GM21423 (cell line): Measurements from ENCODE around the gene PKP3.
"Not testable (repeated sequence)": the region's sequence is repeated elsewhere in the genome, so short reads cannot be mapped to it uniquely, and the experiment has no call there.

Source experiments
- ATAC-seq: cut with Tn5 transposase; IDR thresholded peaks from one replicate; pipeline ENCODE4 v1.9.1; 2021; ENCODE audit warnings: mild to moderate bottlenecking, moderate library complexity; ENCODE audit not compliant: unreplicated experiment

The PKP3 gene

DNA sequence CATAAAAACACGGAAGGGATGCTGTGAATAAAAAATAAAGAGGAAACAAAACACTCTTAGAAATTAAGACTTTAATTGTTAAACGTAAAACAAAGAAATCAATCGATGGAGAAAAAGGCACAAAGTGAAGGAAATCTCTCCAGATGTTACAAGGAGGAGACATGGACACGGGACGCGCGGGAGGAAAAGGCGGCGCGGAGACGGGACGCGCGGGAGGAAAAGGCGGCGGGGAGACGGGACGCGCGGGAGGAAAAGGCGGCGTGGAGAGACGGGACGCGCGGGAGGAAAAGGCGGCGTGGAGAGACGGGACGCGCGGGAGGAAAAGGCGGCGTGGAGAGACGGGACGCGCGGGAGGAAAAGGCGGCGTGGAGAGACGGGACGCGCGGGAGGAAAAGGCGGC, 30.8 kb downstream of the PKP3 start:
- not testable (repeated sequence) for ATAC-seq

DNA sequence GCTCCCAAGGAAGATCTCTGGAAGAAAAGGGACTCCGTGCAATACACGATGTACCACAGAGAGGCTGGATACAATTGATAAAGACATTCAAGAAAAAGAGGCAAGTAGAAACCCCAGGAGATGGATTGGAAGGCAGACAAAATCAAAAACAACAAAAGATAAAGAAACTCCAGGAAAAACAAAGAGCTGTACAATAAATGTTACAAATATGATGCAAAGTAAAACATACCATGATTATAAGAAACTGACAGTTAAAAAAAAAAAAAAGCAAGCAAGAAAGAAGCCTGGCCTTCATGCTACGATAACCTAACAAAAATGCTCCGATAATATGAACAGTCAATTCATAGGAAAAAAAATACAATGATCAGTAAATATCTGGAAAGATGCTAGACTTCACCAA, 31.3 kb downstream of the PKP3 start:
- no peak for ATAC-seq

DNA sequence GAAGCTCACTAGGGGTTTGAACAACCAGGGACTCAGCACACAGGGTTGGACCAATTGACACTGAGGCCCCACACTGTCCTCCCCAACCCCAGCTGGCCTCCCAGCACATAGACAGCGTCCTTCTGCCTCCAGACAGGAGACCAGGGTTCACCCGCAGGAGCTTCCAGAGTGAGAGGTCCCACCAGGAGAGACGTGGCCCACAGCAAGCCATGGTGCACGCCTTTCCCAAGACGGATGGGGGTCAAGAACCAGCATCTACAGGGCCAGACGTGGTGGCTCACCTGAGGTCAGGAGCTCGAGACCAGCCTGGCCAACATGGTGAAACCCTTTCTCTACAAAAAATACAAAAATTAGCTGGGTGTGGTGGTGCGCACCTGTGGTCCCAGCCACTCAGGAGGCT, 32.8 kb downstream of the PKP3 start:
- no peak for ATAC-seq

DNA sequence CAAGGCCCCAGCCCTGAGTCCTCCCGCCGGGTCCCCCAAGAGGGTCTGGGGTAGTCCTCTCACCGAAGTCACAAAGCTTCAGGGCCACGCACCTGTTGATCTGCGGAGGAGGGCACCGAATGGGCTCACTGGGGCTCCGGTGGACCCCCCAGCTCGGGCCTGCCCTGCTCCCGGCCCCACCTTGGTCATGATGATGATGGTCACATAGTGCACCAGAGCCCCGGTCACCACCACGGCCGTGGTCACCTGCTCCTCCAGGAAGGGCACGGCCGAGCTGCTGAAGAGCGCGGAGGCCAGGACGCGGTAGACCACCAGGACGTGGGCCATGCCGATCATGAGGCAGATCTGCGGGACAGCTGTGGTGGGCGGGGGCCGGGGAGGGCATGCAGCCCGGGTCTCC, 34.3 kb downstream of the PKP3 start:
- ATAC-seq, result no peak

DNA sequence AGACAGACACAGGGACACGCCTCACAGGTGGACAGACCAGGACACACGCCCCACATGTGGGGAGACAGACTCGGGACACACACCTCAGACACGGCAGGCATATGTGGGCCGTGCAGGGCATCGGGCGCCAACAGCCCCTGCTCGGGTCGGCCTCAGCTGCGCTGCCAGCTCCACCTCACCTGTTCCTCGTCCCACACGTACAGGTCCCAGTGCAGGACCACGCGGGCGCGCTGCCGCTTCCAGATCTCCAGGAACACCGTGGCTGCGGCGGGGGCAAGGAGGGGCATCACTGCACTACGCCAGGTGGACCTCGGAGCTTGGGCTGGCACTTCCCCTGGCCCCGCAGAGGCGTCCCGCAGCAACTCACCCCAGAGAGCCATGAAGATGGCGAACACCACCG, 35.4 kb downstream of the PKP3 start:
- no peak for ATAC-seq

DNA sequence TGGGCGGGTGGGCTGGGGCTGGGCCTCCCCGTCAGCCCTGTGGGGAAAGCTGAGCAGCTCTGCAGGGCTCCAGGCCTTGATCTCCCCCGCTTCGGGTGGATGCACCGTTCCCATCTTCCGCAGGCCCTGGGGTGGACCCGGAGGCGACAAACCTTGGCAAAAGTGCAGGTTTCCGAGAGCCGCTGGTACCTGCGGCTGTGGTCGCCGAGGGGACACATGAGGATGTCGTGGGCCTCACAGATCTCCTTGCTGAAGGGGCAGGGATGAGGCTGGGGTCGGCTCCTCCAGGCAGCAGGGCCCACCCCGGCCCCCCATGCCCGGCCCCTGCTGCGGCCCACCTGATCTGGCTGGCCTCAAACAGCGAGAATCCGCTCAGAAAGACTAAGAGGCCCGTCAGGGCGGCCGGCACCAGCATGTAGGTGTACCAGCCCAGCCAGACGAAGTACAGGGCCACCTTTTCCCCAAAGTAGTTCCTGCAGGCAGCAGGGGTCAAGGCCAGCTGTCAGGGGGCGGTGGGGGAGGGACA, 36.0 kb downstream of the PKP3 start:
- no peak for ATAC-seq

DNA sequence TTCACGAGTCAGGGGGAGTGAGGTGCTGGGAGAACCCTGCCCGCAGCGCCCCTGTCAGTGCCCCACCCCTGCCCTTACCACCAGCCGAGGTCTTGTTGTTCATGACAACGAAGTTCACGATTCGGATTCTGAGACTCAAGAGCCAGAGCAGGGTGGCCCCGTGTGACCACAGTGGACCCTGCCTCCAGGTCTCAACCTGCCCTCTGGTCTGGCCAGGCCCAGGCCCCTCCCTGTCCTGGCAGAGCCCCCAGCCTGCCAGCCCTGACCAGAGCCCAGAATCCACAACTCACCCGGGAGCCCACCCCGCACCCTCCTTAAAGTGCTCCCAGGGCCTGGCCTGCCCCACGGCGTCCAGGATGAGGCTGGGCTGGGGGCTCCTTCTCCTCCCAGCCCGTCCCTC, 37.9 kb downstream of the PKP3 start:
- ATAC-seq, result no peak

DNA sequence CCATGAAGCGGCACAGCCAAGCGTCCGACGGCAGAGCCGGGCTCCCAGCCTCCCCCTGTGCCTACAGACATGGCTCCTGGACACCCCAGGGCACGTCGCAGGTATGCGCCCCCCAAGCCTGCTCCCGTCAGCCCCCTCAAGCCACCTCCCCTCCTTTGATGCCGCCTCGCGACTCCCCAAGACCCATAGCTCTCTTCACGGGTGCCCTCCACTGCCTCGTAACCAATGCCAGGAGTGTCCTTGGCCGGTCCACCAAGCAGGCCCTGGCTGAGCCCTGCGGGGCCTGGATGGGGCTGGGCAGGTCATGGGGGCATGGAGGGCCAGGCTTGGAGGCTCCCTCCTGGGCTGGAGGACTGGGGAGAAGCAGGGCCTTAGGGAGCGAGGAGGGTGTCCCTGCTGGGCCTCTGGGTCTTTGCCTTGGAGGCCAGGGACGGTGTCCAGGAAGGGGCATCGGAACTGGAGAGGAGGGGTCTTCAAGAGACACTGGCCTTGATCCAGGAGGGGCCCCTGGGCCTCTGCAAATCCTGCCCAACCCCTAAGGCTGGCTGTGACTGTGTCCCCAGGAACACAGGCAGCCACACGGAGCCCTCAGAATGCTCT, 38.6 kb downstream of the PKP3 start:
- no peak for ATAC-seq

DNA sequence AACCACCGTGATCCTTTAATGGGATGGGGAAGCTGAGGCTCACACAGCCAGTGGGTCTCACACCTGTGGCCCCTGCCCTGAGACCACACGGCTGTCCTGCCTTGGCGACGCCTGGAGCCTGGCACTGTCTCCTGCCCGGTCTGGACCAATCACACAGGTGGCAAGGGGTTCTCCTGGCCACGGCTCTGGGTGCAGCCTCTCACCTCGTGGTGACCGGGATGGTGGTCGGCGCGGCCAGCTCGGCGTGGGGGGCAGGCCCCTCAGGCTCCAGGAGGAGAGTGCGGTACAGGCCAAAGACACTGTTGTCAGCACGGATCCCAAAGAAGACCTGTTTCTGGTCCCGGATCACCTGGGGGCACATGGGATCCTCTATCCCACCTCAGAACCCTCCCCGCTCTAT, 39.1 kb downstream of the PKP3 start:
- ATAC-seq, result no peak

DNA sequence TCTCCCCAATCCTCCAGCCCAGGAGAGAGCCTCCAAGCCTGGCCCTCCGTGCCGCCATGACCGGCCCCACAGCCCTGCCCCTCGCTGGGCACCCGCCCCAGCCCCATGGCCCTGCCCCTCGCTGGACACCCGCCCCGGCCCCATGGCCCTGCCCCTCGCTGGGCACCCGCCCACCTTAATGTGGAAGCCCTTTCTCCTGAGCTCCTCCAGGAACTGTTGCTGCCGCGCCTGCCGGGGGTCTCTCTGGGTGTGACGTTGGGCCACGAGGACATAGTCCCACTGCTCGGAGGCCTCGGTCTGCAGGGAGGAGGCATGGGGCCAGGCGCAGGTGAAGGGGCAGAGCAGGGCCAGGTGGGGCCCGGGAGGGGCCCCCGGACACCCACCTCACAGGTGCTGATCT, 39.6 kb downstream of the PKP3 start:
- ATAC-seq, result no peak

DNA sequence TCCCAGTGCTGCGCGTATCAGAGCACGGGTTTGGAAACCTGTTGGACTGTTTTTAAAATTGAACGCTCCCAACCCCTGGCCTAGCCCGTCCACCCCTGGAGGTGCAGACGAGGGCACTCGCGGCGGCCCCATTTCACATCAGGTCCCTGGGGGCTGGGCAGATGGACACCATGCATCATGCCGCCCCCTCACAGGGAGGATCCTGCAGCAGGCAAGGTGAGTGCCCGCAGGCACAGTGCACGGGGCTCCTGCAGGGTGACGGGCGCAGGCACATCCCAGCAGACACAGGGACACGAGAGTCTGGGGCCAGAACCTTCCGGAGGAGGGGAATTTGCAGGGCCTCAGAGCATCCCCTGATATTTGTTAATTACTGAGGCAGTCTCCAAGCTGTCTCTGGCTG, 40.5 kb downstream of the PKP3 start:
- no peak for ATAC-seq

DNA sequence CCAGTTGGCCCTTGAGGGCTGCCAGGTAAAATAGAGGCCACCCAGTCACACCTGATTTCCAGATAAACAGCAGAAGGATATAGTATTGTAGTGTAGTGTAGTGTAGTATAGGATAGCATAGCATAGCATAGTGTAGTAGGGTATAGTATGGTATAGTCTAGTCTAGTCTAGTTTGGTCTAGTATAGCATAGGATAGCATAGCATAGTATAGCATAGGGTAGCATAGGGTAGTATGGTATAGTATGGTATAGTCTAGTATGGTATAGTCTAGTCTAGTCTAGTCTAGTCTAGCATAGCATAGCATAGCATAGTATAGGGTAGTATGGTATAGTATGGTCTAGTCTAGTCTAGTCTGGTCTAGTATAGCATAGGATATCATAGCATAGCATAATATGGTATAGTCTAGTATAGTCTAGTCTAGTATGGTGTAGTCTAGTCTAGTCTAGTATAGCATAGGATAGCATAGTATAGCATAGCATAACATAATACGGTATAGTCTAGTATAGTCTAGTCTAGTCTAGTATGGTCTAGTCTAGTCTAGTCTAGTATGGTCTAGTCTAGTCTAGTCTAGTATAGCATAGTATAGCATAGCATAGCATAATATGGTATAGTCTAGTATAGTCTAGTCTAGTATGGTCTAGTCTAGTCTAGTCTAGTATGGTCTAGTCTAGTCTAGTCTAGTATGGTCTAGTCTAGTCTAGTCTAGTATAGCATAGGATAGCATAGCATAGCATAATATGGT, 41.2 kb downstream of the PKP3 start:
- ATAC-seq, result not testable (repeated sequence)

DNA sequence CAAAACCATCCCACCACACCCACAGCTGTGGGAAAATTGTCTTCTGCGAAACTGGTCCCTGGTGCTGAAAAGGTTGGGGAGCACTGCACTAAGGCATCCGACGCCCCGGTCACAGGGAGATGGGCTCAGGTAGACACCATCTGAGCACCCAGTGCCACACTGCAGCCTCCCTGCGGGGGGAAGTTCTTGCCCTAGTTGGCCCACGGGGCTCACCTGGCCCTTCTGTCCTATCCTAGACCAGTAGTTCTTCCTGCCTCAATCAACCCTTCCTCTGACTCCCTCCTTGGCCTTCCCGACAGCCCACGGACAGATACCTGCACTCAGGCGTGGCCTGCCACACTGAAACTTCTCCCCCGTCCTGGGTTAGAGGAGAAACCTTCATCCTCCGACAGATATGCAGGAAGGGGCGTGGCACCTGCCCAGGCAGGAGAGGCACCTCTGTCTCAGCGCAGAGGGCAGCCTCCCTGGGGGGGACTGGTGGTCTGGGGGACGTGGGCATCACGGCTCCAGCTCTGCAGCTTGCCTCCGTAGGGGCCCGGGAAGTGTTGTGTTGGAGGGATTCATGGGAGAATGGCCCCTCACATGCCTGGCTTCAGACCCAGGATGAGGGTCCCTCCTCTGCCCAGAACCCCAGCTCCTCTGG, 43.3 kb downstream of the PKP3 start:
- ATAC-seq, result no peak

DNA sequence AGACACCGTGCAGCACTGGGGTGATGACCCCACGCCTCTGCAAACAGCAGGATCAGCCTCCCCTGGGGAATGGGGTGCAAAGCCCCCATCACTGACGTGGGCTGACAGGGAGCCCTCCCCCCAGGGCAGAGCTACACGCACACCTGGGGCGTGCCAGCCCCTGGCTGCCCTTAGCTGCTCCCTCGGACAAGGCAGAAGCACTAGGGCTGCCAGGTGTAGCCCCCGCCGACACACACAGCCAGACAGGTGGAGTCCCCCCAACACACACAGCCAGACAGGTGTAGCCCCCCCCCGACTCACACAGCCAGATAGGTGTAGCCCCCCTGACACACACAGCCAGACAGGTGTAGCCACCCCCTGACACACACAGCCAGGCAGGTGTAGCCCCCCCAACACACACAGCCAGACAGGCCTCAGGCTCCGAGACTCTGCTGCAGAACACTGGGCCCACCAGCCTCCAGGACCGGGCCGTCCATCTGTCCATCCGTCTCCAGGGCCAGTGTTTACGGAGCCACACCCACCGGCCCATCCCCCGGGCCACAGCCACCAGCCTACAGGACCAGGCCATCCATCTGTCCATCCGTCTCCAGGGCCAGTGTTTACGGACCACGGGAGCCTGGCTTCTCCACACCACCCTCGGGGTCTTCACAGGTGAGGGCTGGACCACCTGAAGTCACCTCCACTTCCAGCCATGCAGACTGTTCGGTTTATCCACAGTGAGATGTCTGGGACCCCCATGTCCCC, 44.3 kb downstream of the PKP3 start:
- no peak for ATAC-seq

DNA sequence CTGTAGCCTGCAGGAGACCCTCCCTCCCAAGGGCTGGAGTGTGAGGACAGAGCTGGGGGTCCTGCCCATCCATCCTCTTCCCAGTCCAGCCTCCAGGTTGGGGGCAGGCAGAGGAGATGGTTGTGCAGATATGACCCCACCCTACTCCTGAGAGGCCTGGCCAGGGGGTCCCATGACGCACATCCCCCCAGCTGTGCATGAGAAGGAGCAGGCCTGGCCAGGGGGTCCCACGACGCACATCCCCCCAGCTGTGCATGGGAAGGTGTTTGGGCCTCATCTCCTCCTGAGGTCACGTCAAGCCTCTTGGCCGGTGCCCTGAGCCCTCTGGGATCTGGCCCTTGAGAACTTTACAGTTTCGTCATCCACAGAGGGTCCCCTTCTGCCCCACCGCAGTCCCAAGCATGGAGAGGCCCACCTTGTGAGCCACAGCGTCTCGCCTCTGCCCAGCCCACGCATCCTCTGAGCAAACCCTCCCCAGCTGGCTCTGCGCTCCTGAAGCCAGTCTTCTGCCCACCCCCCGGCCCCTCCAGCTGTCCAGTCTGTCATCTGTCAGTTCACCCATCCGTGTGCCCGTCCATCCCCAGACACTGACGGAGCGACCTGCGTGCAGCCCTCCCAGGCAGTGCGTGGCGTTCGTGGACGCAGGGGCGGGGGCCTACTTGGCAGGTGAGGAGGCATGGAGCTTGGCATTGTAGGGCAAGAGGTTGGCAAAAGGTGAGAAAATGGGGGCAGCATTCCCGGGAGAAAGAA, 45.5 kb downstream of the PKP3 start:
- no peak for ATAC-seq

DNA sequence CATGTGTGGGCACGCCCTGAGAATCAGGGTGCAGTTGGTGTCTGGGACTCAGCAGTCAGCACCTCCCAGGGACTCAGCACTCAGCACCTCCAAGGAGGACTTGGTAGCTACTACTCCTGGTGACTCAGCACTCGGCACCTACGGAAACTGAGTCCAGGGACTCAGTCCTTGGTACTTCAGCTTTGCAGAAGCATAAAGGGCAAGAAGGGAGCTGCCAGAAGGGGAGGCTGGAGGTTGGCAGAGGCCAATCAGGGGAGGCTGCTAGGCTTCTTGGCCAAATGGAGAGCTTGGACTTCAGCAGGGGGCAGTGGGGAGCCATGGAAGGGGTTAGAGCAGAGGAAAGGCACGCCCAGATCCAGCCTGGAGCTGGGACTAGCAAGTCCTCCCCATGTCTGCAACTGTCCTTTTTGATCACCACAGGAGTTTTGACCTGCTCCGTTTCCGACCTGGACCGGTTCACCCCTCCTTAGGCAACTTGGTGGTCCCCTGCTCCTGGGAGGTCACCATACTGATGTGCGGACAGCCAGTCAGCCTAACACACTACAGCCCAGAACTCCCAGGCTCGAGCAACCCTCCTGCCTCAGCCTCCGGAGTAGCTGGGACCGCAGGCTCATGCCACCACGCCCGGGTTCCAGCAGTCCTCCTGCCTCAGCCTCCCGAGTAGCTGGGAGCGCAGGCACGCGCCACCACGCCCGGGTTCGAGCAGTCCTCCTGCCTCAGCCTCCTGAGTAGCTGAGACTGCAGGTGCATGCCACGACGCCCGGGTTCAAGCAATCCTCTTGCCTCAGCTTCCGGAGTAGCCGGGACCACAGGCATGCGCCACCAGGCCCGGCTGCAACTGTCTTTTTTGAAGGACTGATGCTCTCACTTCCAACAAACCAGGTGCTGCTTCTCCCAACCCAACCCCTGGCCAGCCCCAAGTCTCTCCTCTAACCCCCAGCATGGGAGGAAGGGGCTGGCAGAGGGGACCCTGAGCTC, 46.3 kb downstream of the PKP3 start:
- ATAC-seq, result no peak

DNA sequence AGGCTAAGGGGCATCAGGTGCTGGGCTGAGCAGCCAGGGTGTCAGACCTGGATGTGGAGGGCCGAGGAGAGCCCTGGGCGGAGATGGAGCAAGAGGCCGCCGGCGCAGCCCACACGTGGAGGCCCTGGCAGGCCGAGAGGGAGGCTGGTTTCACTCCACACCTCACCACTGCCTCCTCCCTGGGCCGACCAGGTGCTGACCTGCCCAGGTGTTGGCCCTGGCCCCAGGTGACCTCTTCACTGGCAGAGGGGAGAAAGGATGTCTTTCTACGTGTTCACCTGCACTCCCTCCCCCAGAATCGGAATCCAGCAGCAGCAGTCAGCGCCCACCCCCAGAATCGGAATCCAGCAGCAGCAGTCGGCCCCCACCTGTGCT, 47.0 kb downstream of the PKP3 start:
- no peak for ATAC-seq

DNA sequence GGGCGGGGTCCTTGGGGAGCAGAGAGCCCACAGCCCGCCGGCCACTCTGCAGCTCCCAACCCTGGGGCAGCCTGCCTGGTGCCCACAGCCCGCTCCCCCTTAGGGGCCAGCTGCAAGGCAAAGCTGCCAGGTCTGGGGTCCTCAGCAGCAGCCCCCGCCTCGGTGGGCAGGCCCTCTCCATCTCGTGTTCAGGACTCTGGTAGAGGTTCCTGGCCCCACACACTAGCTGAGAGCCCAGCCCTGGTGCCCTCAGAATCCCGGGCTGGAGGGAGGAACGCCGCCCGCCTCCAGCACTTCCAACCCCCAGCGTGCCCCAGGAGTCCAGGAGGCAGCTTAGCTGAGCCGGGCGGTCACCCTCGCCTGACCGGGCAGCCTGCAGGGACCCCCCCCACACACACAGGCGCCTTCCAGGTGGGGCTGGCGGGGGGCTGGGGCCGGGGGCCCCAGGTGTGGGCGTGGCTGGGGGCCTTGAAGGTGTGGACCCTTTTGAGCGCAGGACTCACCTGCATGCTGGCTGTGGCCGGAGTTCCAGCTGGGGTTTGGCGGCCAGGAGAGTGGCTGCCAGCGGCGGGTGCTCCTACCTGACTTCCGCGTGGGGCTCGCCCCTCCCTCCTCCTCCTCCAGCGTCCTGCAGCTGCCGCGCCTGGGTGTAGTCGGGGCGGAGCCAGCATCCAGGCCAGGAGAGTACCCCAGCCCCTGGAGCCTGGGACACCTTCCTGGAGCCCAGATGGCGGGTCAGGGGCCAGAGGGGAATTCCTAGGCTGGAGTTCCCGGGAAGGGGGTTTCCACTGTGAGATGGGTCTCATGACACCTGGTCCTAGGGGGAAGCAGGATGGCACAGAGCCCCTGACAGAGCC, 47.6 kb downstream of the PKP3 start, which contains the start of gene ANO9:
ANO9 (minus strand) TSS at position 594 of the 857 bp plus-strand sequence; CDS start at position 509, 85 bp downstream.
- peak; percentile 45 for ATAC-seq
